NT2/D1 (cell line): ENCODE data around the gene SLC22A5.

ENCODE experiments used
- SUZ12 ChIP-seq: IDR thresholded peaks from 2 replicates; pipeline ENCODE4 v1.6.1; 2011; ENCODE audit not compliant: insufficient read length, insufficient read depth; ENCODE audit errors: extremely low read depth
- YY1 ChIP-seq: IDR thresholded peaks from 2 replicates; pipeline ENCODE4 v1.6.1; 2011; ENCODE audit not compliant: insufficient read length, insufficient read depth
- ZNF274 ChIP-seq: IDR thresholded peaks from 2 replicates; pipeline ENCODE4 v1.6.1; 2011; ENCODE audit warnings: mild to moderate bottlenecking, low read depth, low read length

- no peak for TF ChIP-seq YY1
- TF ChIP-seq SUZ12, result no peak
- no peak for TF ChIP-seq ZNF274
Observed at GRCh38 chr5:132369007-132369473, 470 bp upstream of the SLC22A5 start.
